NCI-H146 (cell line): ENCODE data around the gene SLBP.
"Not testable (repeated sequence)": the region's sequence is repeated elsewhere in the genome, so short reads cannot be mapped to it uniquely, and the experiment has no call there.

Experiments
- DNase-seq: peaks from one replicate; lab custom pipeline; 2025; lab: John Stamatoyannopoulos, UW

The SLBP gene

GRCh38 chr4:1674682-1675081 is 37.4 kb downstream of the SLBP start:
- no peak for DNase-seq

GRCh38 chr4:1673671-1674070 is 38.4 kb downstream of the SLBP start:
- DNase-seq: no peak

GRCh38 chr4:1671011-1671410 is 41.1 kb downstream of the SLBP start:
- not testable (repeated sequence) for DNase-seq

GRCh38 chr4:1670279-1670678 is 41.8 kb downstream of the SLBP start:
- no peak for DNase-seq

GRCh38 chr4:1669850-1670249 is 42.3 kb downstream of the SLBP start:
- no peak for DNase-seq

GRCh38 chr4:1669270-1669669 is 42.8 kb downstream of the SLBP start:
- DNase-seq: no peak

GRCh38 chr4:1668488-1668840 is 43.7 kb downstream of the SLBP start:
- DNase-seq: no peak

GRCh38 chr4:1667273-1667672 is 44.8 kb downstream of the SLBP start:
- no peak for DNase-seq

- no peak for DNase-seq
Observed at GRCh38 chr4:1666391-1666790, 45.7 kb downstream of the SLBP start.

- no peak for DNase-seq
Observed at GRCh38 chr4:1664141-1664540, 48.0 kb downstream of the SLBP start.

- DNase-seq: no peak
Observed at GRCh38 chr4:1663549-1663948, 48.6 kb downstream of the SLBP start.

- DNase-seq: no peak
Observed at GRCh38 chr4:1661695-1662094, 50.4 kb downstream of the SLBP start.

- DNase-seq: no peak
Observed at GRCh38 chr4:1660948-1661677, 51.0 kb downstream of the SLBP start.

- no peak for DNase-seq
Observed at GRCh38 chr4:1659104-1660043, 52.7 kb downstream of the SLBP start.

- no peak for DNase-seq
Observed at GRCh38 chr4:1658581-1658980, 53.5 kb downstream of the SLBP start.

- DNase-seq: no peak
Observed at GRCh38 chr4:1658146-1658545, 54.0 kb downstream of the SLBP start.

- no peak for DNase-seq
Observed at GRCh38 chr4:1656986-1657385, 55.1 kb downstream of the SLBP start.

GRCh38 chr4:1656132-1656531 is 56.0 kb downstream of the SLBP start:
- no peak for DNase-seq

- DNase-seq: no peak
Observed at GRCh38 chr4:1655676-1656075, 56.4 kb downstream of the SLBP start.

- DNase-seq: no peak
Observed at GRCh38 chr4:1655081-1655480, 57.0 kb downstream of the SLBP start.

GRCh38 chr4:1654216-1654955 is 57.7 kb downstream of the SLBP start:
- no peak for DNase-seq

GRCh38 chr4:1653776-1654175 is 58.3 kb downstream of the SLBP start:
- no peak for DNase-seq

GRCh38 chr4:1652088-1652487 is 60.0 kb downstream of the SLBP start:
- DNase-seq: no peak
